ENCODE data around the gene BICC1.

BICC1 gene

DNA sequence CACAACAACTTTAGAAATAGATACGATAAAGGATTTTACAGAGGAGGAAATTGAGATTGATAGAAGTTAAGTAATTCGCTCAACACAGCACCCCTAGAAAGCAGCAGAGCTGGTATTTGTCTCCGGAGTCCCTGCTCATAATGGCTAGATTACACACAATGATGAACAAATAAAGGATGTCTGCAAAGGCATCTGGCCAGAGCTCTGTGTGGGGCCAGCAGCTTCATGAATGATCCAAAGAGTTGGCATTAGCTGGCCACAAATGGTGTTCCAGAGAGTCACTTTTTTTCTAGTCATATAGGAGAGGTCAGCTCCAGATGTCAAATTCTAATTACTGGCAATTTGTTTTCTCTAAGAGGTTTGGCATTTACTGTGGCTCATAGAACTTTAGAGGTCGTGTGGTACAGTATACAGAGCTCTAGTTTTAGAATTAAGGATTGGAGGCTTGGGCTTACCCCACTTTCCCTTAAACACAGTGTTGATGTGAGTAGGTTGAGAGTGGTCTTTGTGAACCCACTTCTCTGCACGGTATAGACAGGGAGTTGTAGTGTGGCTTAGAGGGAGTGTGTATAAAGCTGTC lies 186.2 kb downstream of the BICC1 start:
- no peaks in the 10 kb centered on the region for H3K9me3 ChIP-seq (ENCODE audit: control insufficient read depth, low read length)
- H3K4me1 ChIP-seq (ENCODE audit: control insufficient read depth, insufficient read depth, low read length), result peaks cover 4% of the 10 kb centered on the region
- 78% methylated on average over 5 of the region's 5 CpGs for WGBS, 2 experiments
- H3K36me3 ChIP-seq (ENCODE audit: control insufficient read depth, insufficient read depth, low read length), result no peaks in the 10 kb centered on the region
- no peak overlapping the region for H3K4me3 ChIP-seq (ENCODE audit: insufficient read depth, low read depth, low read length)
- H3K27me3 ChIP-seq (ENCODE audit: control insufficient read depth, insufficient read depth, low read length, poor library complexity, severe bottlenecking), result no peaks in the 10 kb centered on the region
- H3K27ac ChIP-seq (ENCODE audit: insufficient read depth, low read depth, low read length, poor library complexity, severe bottlenecking), result no peak overlapping the region

DNA sequence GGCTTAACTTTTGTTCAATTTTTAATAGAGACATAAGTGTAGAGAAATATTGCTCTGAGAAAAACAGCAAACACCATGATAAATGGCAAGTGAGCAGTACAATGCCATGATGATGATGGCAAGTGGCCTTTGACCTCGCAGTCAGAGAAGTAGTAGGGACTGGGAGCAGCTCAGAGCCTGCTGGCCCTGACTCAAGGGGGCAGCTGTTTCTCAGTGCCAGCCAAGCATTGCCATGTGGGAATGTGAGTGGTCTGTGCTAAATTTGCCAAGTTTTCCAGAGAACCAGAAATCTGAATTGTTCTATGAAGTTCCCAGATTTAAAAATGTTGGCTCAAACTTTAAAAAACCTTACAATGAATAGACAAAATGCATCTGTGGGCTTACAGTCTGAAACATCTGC lies 187.9 kb downstream of the BICC1 start:
- Histone ChIP-seq H3K4me3 (ENCODE audit: insufficient read depth, low read depth, low read length) (no peak overlapping the region), H3K9me3 (ENCODE audit: control insufficient read depth, low read length) (no peaks in the 10 kb centered on the region), H3K36me3 (ENCODE audit: control insufficient read depth, insufficient read depth, low read length) (no peaks in the 10 kb centered on the region), H3K4me1 (ENCODE audit: control insufficient read depth, insufficient read depth, low read length) (peaks cover 4% of the 10 kb centered on the region), H3K27ac (ENCODE audit: insufficient read depth, low read depth, low read length, poor library complexity, severe bottlenecking) (no peak overlapping the region), H3K27me3 (ENCODE audit: control insufficient read depth, insufficient read depth, low read length, poor library complexity, severe bottlenecking) (no peaks in the 10 kb centered on the region)
- WGBS, 2 experiments, result 91 to 96% methylated on average over 1 of the region's 1 CpG

DNA sequence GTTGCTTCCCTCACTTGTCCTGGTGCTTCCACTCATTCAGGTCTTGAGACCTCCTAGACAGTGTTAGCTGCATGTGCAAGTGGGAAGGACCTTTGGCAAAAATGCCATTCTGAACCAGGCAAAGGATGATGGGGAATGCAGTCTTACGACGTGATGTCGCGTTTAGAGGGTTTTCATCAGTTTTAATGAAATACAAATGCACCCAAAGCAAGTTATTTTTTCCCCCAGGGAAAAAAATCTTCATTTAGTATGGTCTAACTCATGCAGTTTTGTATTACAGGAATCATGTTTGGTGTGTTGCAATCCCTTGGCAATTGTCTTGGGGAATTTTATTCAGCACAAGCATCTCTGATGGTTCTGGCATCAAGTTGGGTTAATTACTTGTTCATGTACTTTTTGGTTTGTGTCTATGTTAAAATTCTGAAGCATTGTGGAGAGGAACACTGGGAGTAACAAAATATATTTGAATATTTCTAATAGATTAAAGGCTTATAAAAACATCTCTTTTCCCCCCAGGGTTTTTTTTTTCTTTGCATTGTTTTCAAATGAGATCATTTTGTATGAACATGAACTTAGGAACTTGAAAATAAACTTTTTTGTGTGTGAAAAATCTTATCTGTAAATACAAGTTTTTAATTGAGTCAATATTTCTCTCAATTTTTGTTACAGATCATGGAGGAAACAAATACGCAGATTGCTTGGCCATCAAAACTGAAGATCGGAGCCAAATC lies 188.9 kb downstream of the BICC1 start:
- Histone ChIP-seq H3K4me1 (ENCODE audit: control insufficient read depth, insufficient read depth, low read length) (peaks cover 4% of the 10 kb centered on the region), H3K36me3 (ENCODE audit: control insufficient read depth, insufficient read depth, low read length) (no peaks in the 10 kb centered on the region), H3K27ac (ENCODE audit: insufficient read depth, low read depth, low read length, poor library complexity, severe bottlenecking) (no peak overlapping the region), H3K4me3 (ENCODE audit: insufficient read depth, low read depth, low read length) (no peak overlapping the region), H3K27me3 (ENCODE audit: control insufficient read depth, insufficient read depth, low read length, poor library complexity, severe bottlenecking) (no peaks in the 10 kb centered on the region), H3K9me3 (ENCODE audit: control insufficient read depth, low read length) (no peaks in the 10 kb centered on the region)
- 88 to 89% methylated on average over 6 of the region's 6 CpGs for WGBS, 2 experiments

DNA sequence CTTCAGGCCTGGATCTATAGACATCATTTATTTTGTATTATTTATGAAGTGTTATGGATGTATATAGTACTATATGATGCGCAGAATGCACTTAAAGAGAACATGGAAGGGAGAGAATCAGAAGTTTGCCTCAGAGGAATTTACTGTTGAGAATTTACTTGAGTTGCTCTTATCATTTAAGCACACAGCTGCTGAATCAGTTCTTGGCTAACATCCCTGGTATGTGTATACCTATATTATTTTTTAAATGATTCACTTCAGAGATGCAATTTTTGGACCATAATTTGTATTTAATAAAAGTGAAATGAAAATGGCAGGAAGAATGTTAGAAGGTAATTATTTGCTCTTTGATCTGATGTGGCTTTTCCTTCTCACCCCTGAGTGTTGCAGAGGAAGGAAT lies 191.6 kb downstream of the BICC1 start:
- Histone ChIP-seq H3K27ac (ENCODE audit: insufficient read depth, low read depth, low read length, poor library complexity, severe bottlenecking) (no peak overlapping the region), H3K4me3 (ENCODE audit: insufficient read depth, low read depth, low read length) (no peak overlapping the region), H3K4me1 (ENCODE audit: control insufficient read depth, insufficient read depth, low read length) (no peaks in the 10 kb centered on the region), H3K36me3 (ENCODE audit: control insufficient read depth, insufficient read depth, low read length) (no peaks in the 10 kb centered on the region), H3K9me3 (ENCODE audit: control insufficient read depth, low read length) (no peaks in the 10 kb centered on the region), H3K27me3 (ENCODE audit: control insufficient read depth, insufficient read depth, low read length, poor library complexity, severe bottlenecking) (no peaks in the 10 kb centered on the region)
- 90 to 100% methylated on average over 1 of the region's 1 CpG for WGBS, 2 experiments

DNA sequence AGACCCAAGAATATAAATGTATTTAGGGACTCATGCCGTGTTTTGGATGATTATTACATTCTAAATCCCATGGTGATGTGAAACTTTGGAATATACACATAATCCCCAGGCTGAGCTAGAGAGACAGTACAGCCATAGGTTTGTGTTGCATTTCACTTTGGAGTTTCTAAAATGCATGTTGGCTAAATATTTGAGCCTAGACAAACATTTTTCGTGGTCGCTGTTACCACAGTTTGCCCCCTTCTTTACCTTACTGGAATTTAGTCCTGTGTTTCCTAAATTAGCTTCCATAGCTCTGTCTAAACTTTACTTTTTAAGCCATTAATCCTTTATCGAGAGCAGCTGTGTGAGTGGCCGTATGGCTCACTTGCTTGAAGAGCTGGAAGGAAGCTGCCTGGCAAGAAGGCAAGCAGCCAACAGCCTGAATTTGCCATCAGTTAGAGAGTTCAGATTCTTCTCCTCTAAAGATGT lies 192.0 kb downstream of the BICC1 start:
- Histone ChIP-seq H3K4me1 (ENCODE audit: control insufficient read depth, insufficient read depth, low read length) (no peaks in the 10 kb centered on the region), H3K4me3 (ENCODE audit: insufficient read depth, low read depth, low read length) (no peak overlapping the region), H3K9me3 (ENCODE audit: control insufficient read depth, low read length) (no peaks in the 10 kb centered on the region), H3K36me3 (ENCODE audit: control insufficient read depth, insufficient read depth, low read length) (no peaks in the 10 kb centered on the region), H3K27ac (ENCODE audit: insufficient read depth, low read depth, low read length, poor library complexity, severe bottlenecking) (no peak overlapping the region), H3K27me3 (ENCODE audit: control insufficient read depth, insufficient read depth, low read length, poor library complexity, severe bottlenecking) (no peaks in the 10 kb centered on the region)
- WGBS, 2 experiments, result 46 to 56% methylated on average over 4 to 5 of the region's 5 CpGs

DNA sequence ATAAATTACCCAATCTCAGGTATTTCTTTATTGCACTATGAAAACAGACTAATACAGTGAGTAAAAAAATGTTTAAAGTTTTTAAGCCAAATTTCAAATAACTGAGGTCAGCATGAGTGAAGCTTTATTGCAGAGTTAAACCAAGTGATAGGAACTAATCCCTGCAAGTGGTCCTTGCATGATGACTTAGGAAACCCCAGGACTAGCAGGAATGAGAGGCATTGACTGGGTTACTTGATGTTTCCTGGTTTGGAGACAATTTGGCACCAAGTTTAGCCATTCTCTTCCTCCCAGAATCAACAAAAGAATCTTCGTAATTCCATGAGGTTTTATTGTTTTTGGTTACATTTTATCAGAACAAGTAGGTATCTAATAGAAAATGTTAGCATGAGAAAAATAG lies 194.2 kb downstream of the BICC1 start:
- WGBS, 2 experiments, result 89 to 100% methylated on average over 1 of the region's 1 CpG
- no peaks in the 10 kb centered on the region for H3K36me3 ChIP-seq (ENCODE audit: control insufficient read depth, insufficient read depth, low read length)

DNA sequence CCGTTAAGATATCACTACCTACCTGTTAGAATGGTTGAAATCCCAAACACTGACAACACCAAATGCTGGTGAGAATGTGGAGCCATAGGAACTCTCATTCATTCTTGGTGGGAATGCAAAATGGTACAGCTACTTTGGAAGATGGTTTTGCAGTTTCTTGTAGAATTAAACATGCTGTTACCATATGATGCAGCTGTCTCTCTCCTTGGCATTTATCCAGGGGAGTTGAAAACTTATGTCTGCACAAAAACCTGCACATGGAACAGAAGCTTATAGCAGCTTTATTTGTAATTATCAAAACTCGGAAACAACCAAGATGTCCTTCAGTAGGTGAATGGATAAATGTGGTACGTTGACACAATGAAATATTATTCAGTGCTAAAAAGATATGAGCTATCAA lies 199.5 kb downstream of the BICC1 start:
- WGBS, 2 experiments, result 88 to 91% methylated on average over 2 to 3 of the region's 3 CpGs
- no peaks in the 10 kb centered on the region for H3K9me3 ChIP-seq (ENCODE audit: control insufficient read depth, low read length)
- H3K4me1 ChIP-seq (ENCODE audit: control insufficient read depth, insufficient read depth, low read length), result no peaks in the 10 kb centered on the region
- no peaks in the 10 kb centered on the region for H3K27me3 ChIP-seq (ENCODE audit: control insufficient read depth, insufficient read depth, low read length, poor library complexity, severe bottlenecking)
- H3K36me3 ChIP-seq (ENCODE audit: control insufficient read depth, insufficient read depth, low read length), result no peaks in the 10 kb centered on the region
- no peak overlapping the region for H3K27ac ChIP-seq (ENCODE audit: insufficient read depth, low read depth, low read length, poor library complexity, severe bottlenecking)
- no peak overlapping the region for H3K4me3 ChIP-seq (ENCODE audit: insufficient read depth, low read depth, low read length)

More for the DNA sequence above, 194.2 kb downstream of the BICC1 start:
- Histone ChIP-seq H3K4me1 (ENCODE audit: control insufficient read depth, insufficient read depth, low read length) (no peaks in the 10 kb centered on the region), H3K27me3 (ENCODE audit: control insufficient read depth, insufficient read depth, low read length, poor library complexity, severe bottlenecking) (no peaks in the 10 kb centered on the region), H3K9me3 (ENCODE audit: control insufficient read depth, low read length) (no peaks in the 10 kb centered on the region), H3K27ac (ENCODE audit: insufficient read depth, low read depth, low read length, poor library complexity, severe bottlenecking) (no peak overlapping the region), H3K4me3 (ENCODE audit: insufficient read depth, low read depth, low read length) (no peak overlapping the region)

DNA sequence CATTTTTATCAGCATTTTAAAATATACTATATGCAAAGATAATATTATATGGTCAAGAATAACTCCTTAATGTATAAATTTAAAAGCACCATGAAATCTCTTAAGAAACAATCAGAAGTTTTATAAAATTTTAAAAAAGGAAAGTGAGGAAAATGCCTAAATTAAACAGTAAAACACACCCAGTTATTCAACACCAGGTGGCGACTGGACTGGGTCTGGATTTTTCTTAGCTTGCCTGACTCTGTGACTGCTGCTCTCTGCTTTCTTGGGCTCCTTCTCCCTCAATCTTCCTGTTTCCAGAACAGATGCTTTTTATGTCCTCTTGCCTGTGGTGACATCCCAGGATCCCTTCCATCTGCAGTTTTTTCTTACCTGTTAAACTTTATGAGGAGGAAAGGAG lies 200.3 kb downstream of the BICC1 start:
- WGBS, 2 experiments, result 62 to 77% methylated on average over 1 of the region's 1 CpG
- no peaks in the 10 kb centered on the region for H3K27me3 ChIP-seq (ENCODE audit: control insufficient read depth, insufficient read depth, low read length, poor library complexity, severe bottlenecking)
- no peaks in the 10 kb centered on the region for H3K36me3 ChIP-seq (ENCODE audit: control insufficient read depth, insufficient read depth, low read length)
- no peaks in the 10 kb centered on the region for H3K4me1 ChIP-seq (ENCODE audit: control insufficient read depth, insufficient read depth, low read length)
- H3K27ac ChIP-seq (ENCODE audit: insufficient read depth, low read depth, low read length, poor library complexity, severe bottlenecking), result no peak overlapping the region
- H3K9me3 ChIP-seq (ENCODE audit: control insufficient read depth, low read length), result no peaks in the 10 kb centered on the region
- H3K4me3 ChIP-seq (ENCODE audit: insufficient read depth, low read depth, low read length), result no peak overlapping the region

DNA sequence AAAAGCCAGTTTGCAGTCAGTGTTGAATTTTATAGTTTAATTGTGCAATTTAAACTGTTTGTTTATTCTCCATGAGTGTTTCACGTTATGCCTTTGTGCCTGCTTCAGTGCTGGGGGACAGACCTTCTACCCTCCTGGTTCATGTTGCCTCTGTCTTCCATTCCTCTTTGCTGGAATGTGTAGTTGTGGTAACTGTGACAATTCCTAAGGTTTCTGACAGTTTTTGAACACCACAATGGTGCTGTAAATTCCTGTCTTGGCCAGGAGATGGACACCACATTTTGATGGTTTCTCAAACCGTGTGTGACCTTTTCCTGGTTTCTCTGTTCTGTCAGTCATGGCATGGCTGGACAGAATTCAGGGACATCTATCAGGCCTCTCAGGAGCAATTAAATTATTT lies 201.7 kb downstream of the BICC1 start:
- H3K9me3 ChIP-seq (ENCODE audit: control insufficient read depth, low read length), result no peaks in the 10 kb centered on the region
- no peaks in the 10 kb centered on the region for H3K36me3 ChIP-seq (ENCODE audit: control insufficient read depth, insufficient read depth, low read length)
- WGBS, 2 experiments, result 93 to 96% methylated on average over 2 of the region's 2 CpGs
- H3K27me3 ChIP-seq (ENCODE audit: control insufficient read depth, insufficient read depth, low read length, poor library complexity, severe bottlenecking), result no peaks in the 10 kb centered on the region
- no peaks in the 10 kb centered on the region for H3K4me1 ChIP-seq (ENCODE audit: control insufficient read depth, insufficient read depth, low read length)
- H3K4me3 ChIP-seq (ENCODE audit: insufficient read depth, low read depth, low read length), result no peak overlapping the region
- no peak overlapping the region for H3K27ac ChIP-seq (ENCODE audit: insufficient read depth, low read depth, low read length, poor library complexity, severe bottlenecking)

DNA sequence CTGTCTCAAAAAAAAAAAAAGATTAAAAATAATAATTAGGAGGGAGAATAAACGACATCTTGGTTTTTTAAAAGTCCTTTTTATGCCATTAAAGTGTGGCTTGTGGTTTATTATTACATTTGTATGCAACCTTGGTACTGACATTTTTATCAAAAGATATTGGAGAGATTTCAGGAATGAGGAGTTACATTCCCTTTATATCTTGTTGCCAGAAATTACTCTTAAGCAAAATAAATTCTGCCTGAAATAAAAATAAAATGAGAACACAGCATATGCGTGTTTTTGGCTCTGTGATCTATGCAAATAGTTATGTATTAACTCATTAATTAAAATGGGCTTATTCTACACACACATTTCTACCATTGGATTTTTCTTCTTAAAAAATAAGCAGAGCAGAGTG lies 202.4 kb downstream of the BICC1 start:
- H3K4me3 ChIP-seq (ENCODE audit: insufficient read depth, low read depth, low read length), result no peak overlapping the region
- H3K36me3 ChIP-seq (ENCODE audit: control insufficient read depth, insufficient read depth, low read length), result no peaks in the 10 kb centered on the region
- WGBS, 2 experiments, result 92 to 100% methylated on average over 1 of the region's 2 CpGs
- H3K27ac ChIP-seq (ENCODE audit: insufficient read depth, low read depth, low read length, poor library complexity, severe bottlenecking), result no peak overlapping the region
- H3K9me3 ChIP-seq (ENCODE audit: control insufficient read depth, low read length), result no peaks in the 10 kb centered on the region
- H3K4me1 ChIP-seq (ENCODE audit: control insufficient read depth, insufficient read depth, low read length), result no peaks in the 10 kb centered on the region
- no peaks in the 10 kb centered on the region for H3K27me3 ChIP-seq (ENCODE audit: control insufficient read depth, insufficient read depth, low read length, poor library complexity, severe bottlenecking)
